GM23338 (cell line): Measurements from ENCODE around the gene TMEM60. TPM values are rescaled to one million over a fixed set of nuclear protein-coding genes. Genes with fewer than 3 reads are reported as not detected.

Experiments
- ATAC-seq: fragments of 200-7000 bp; cut with Tn5 transposase; 3 replicates; pipeline ENCODE4 v1.9.1; 2020
- DNase-seq: peaks from one replicate; pipeline ENCODE4 v3.0.0-alpha.2; 2015; ENCODE audit warnings: low spot score
- H2AFZ ChIP-seq: fragments of 200-600 bp; sonication (generic); 2 replicates; pipeline ENCODE4 v1.8.0; 2016; ENCODE audit warnings: antibody characterized with exemption, mild to moderate bottlenecking, moderate library complexity
- H3F3A ChIP-seq: fragments of 200-600 bp; sonication (generic); replicated peaks from 2 replicates; pipeline ENCODE4 v1.8.0; 2017; ENCODE audit warnings: antibody characterized with exemption, mixed run types, low read depth
- H3K27ac ChIP-seq: fragments of 200-600 bp; sonication (generic); 2 replicates; pipeline ENCODE4 v1.6.1; 2016; ENCODE audit warnings: low read depth
- H3K27me3 ChIP-seq: fragments of 200-600 bp; sonication (generic); 2 replicates; pipeline ENCODE4 v1.8.0; 2016; ENCODE audit warnings: mild to moderate bottlenecking, mixed run types, moderate library complexity; ENCODE audit not compliant: insufficient read depth
- H3K36me3 ChIP-seq: fragments of 200-600 bp; sonication (generic); 2 replicates; pipeline ENCODE4 v1.8.0; 2016; ENCODE audit warnings: mild to moderate bottlenecking; ENCODE audit not compliant: insufficient read depth
- H3K4me1 ChIP-seq: fragments of 200-600 bp; sonication (generic); 2 replicates; pipeline ENCODE4 v1.8.0; 2016; ENCODE audit warnings: mild to moderate bottlenecking, moderate library complexity; ENCODE audit not compliant: insufficient read depth
- H3K4me2 ChIP-seq: fragments of 200-600 bp; sonication (generic); 2 replicates; pipeline ENCODE4 v1.7.1; 2017; ENCODE audit warnings: mixed run types
- H3K4me3 ChIP-seq: fragments of 200-600 bp; sonication (generic); 2 replicates; pipeline ENCODE4 v1.6.1; 2016; ENCODE audit warnings: mixed run types
- H3K79me2 ChIP-seq: fragments of 200-600 bp; sonication (generic); replicated peaks from 2 replicates; pipeline ENCODE4 v1.8.0; 2017; ENCODE audit warnings: mild to moderate bottlenecking; ENCODE audit not compliant: insufficient read depth
- H3K9me2 ChIP-seq: fragments of 200-600 bp; sonication (generic); 2 replicates; pipeline ENCODE4 v1.8.0; 2017; ENCODE audit not compliant: insufficient read depth
- H4K20me1 ChIP-seq: fragments of 200-600 bp; sonication (generic); replicated peaks from 2 replicates; pipeline ENCODE4 v1.8.0; 2017; ENCODE audit warnings: mild to moderate bottlenecking; ENCODE audit not compliant: insufficient read depth
- H3K27ac Mint-ChIP-seq: 2 replicates; pipeline ENCODE4 v1.8.0; 2020; ENCODE audit warnings: inconsistent platforms, mild to moderate bottlenecking, moderate library complexity, mixed read lengths
- H3K27me3 Mint-ChIP-seq: 3 replicates; pipeline ENCODE4 v1.8.0; 2022; ENCODE audit warnings: low read depth, mild to moderate bottlenecking, moderate library complexity, mixed read lengths, inconsistent platforms; ENCODE audit not compliant: insufficient read depth, poor library complexity
- H3K36me3 Mint-ChIP-seq: 3 replicates; pipeline ENCODE4 v1.8.0; 2021; ENCODE audit warnings: low read depth, mild to moderate bottlenecking, inconsistent platforms, moderate library complexity, mixed read lengths
- H3K4me1 Mint-ChIP-seq: 3 replicates; pipeline ENCODE4 v1.8.0; 2020; ENCODE audit warnings: mild to moderate bottlenecking, inconsistent platforms, mixed read lengths
- H3K4me3 Mint-ChIP-seq: 3 replicates; pipeline ENCODE4 v1.8.0; 2021; ENCODE audit warnings: moderate library complexity, mild to moderate bottlenecking, inconsistent platforms, mixed read lengths
- H3K9me3 Mint-ChIP-seq: 3 replicates; pipeline ENCODE4 v1.8.0; 2020; ENCODE audit warnings: moderate library complexity, mild to moderate bottlenecking, inconsistent platforms, mixed read lengths
- CREB1 ChIP-seq: fragments of 250-450 bp; sonication (Bioruptor Pico); IDR thresholded peaks from 2 replicates; pipeline ENCODE4 v1.5.0; 2020; ENCODE audit warnings: low read depth, mild to moderate bottlenecking, moderate library complexity
- JUNB ChIP-seq: IDR thresholded peaks from one replicate; pipeline ENCODE4 v1.6.1; 2016; ENCODE audit warnings: antibody characterized with exemption; ENCODE audit not compliant: unreplicated experiment
- NANOG ChIP-seq: IDR thresholded peaks from 2 replicates; pipeline ENCODE4 v1.6.1; 2016; ENCODE audit warnings: antibody characterized with exemption, borderline replicate concordance
- STAT1 ChIP-seq: IDR thresholded peaks from one replicate; pipeline ENCODE4 v1.6.1; 2016; ENCODE audit warnings: antibody characterized with exemption; ENCODE audit not compliant: unreplicated experiment
- ZNF114 ChIP-seq: fragments of 250-450 bp; sonication (Bioruptor Pico); IDR thresholded peaks from 2 replicates; pipeline ENCODE4 v1.5.0; 2020; ENCODE audit warnings: mild to moderate bottlenecking, moderate library complexity
- polyA plus RNA-seq: library from polyadenylated mRNA; unstranded; fragments of >200 nt; fragmentation: Nextera tagmentation; extraction: Ambion mirVana; gene quantifications from 2 replicates; pipeline ENCODE4 v1.2.1, GENCODE V29; 2016
- total RNA-seq: library from RNA; depleted of rRNA; stranded (reverse); fragments of >200 nt; shearing (Covaris generic); gene quantifications from 2 replicates; pipeline ENCODE4 v1.2.3, GENCODE V29; 2014
- TF ChIP-seq, protein P1 (sequence below), 2 experiments: fragments of 200-600 bp in 1 of 2; sonication (generic) in 1 of 2; conservative IDR thresholded peaks; 2 replicates each; pipeline versions ENCODE4 v1.5.1 to v1.6.1; 2016 to 2017; ENCODE audit warnings: antibody characterized with exemption in 2 of 2, low read depth in 2 of 2, mild to moderate bottlenecking in 2 of 2, moderate library complexity in 1 of 2
- TF ChIP-seq, protein P2 (sequence below): IDR thresholded peaks from 2 replicates; pipeline ENCODE4 v1.6.1; 2016; ENCODE audit warnings: antibody characterized with exemption
- TF ChIP-seq, protein P3 (sequence below): IDR thresholded peaks from one replicate; pipeline ENCODE4 v1.6.1; 2018; ENCODE audit warnings: antibody characterized with exemption; ENCODE audit not compliant: unreplicated experiment

The TMEM60 gene
- total and polyA plus RNA-seq, 2 experiments from 2014 or later = 29.5 to 68.2 TPM

DNA sequence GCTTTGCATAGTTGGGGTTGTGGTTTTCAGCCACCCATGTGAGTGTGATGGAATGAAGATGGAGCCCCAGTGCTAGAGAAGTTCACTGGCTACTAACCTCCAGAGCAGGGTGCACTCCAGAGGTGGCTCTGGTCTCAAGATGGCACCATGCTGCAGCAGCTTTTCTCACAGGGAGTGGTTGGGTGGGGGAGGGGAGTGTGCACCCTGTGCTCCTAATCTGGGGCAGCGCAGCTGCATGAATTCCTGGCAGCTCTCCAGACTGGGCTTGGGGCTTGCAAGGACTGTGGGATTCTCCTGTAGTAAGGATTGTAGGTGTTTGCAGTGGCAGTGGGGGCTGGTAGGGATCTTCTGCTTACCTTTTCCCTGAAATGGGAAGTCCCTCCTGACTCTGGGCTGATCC is 24.0 kb upstream of the TMEM60 start:
- Histone ChIP-seq H3K36me3 (peaks cover 7% of the 10 kb centered on the region), H3K79me2 (peaks cover 51% of the 10 kb centered on the region), H3K9me2 (no peaks in the 10 kb centered on the region), H3K4me1 (no peaks in the 10 kb centered on the region), H4K20me1 (no peaks in the 10 kb centered on the region), H3K4me3 (no peak overlapping the region), H2AFZ (no peak overlapping the region), H3K27ac (no peak overlapping the region), H3K4me2 (no peak overlapping the region), H3F3A (no peaks in the 10 kb centered on the region), H3K27me3 (no peaks in the 10 kb centered on the region)
- TF ChIP-seq, protein P1, sequence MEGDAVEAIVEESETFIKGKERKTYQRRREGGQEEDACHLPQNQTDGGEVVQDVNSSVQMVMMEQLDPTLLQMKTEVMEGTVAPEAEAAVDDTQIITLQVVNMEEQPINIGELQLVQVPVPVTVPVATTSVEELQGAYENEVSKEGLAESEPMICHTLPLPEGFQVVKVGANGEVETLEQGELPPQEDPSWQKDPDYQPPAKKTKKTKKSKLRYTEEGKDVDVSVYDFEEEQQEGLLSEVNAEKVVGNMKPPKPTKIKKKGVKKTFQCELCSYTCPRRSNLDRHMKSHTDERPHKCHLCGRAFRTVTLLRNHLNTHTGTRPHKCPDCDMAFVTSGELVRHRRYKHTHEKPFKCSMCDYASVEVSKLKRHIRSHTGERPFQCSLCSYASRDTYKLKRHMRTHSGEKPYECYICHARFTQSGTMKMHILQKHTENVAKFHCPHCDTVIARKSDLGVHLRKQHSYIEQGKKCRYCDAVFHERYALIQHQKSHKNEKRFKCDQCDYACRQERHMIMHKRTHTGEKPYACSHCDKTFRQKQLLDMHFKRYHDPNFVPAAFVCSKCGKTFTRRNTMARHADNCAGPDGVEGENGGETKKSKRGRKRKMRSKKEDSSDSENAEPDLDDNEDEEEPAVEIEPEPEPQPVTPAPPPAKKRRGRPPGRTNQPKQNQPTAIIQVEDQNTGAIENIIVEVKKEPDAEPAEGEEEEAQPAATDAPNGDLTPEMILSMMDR (conservative IDR thresholded peaks at IDR 0.05; ENCODE audit: low read depth in 2 of 2) = no peak
- no peak for TF ChIP-seq NANOG
- no peaks in the 10 kb centered on the region for H3K4me1 Mint-ChIP-seq
- no peak overlapping the region for H3K27ac Mint-ChIP-seq
- H3K9me3 Mint-ChIP-seq = peaks cover 46% of the 10 kb centered on the region
- peaks cover 48% of the 10 kb centered on the region for H3K36me3 Mint-ChIP-seq
- H3K4me3 Mint-ChIP-seq = no peak overlapping the region
- ATAC-seq (no peak), DNase-seq (no peak)
- peaks cover 4% of the 10 kb centered on the region for H3K27me3 Mint-ChIP-seq

DNA sequence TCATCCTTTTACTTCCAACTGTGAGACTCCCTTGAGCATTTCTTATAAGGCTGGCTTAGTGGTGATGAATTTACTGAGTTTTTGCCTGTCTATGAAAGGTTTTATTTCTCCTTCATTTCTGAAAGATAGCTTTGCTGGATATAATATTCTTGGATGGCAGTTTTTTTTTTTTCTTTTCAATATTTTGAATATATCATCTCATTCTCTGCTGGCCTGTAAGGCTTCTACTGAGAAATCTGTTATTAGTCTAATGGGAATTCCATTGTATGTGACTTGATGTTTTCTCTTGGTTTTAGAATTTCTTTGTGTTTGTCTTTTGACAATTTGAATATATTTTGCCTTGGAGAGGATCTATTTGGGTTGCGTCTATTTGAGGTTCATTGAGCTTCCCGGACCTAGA is 22.7 kb upstream of the TMEM60 start:
- Histone ChIP-seq H3K4me2 (no peak overlapping the region), H3K79me2 (peaks cover 51% of the 10 kb centered on the region), H3K27ac (no peak overlapping the region), H3K9me2 (no peaks in the 10 kb centered on the region), H3K4me3 (no peak overlapping the region), H3K27me3 (no peaks in the 10 kb centered on the region), H3F3A (no peaks in the 10 kb centered on the region), H3K4me1 (no peaks in the 10 kb centered on the region), H4K20me1 (no peaks in the 10 kb centered on the region), H2AFZ (no peak overlapping the region), H3K36me3 (peaks cover 7% of the 10 kb centered on the region)
- peaks cover 57% of the 10 kb centered on the region for H3K36me3 Mint-ChIP-seq
- DNase-seq = no peak
- no peak overlapping the region for H3K4me3 Mint-ChIP-seq
- H3K27me3 Mint-ChIP-seq = peaks cover 4% of the 10 kb centered on the region
- no peak overlapping the region for H3K27ac Mint-ChIP-seq
- H3K4me1 Mint-ChIP-seq = no peaks in the 10 kb centered on the region
- ATAC-seq = no peak
- peaks cover 51% of the 10 kb centered on the region for H3K9me3 Mint-ChIP-seq
- TF ChIP-seq, protein P2, sequence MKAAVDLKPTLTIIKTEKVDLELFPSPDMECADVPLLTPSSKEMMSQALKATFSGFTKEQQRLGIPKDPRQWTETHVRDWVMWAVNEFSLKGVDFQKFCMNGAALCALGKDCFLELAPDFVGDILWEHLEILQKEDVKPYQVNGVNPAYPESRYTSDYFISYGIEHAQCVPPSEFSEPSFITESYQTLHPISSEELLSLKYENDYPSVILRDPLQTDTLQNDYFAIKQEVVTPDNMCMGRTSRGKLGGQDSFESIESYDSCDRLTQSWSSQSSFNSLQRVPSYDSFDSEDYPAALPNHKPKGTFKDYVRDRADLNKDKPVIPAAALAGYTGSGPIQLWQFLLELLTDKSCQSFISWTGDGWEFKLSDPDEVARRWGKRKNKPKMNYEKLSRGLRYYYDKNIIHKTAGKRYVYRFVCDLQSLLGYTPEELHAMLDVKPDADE = no peak

DNA sequence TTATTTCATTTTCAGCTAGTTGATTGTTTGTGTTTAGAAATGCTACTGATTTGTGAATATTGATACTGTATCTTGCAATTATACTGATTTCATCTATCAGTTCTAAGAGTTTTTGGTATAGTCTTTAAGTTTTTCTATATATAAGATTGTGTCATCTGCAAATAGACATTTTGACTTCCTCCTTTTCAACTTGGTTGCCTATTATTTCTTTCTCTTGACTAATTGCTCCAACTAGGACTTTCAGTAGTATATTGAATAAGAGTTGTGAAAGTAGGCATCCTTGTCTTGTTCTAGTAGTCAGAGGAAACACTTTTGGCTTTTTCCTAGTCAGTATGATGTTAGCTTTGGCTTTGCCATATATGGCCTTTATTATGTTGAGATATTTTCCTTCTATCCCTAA is 20.8 kb upstream of the TMEM60 start:
- TF ChIP-seq, protein P2 = no peak
- no peak for TF ChIP-seq STAT1
- TF ChIP-seq, protein P3, sequence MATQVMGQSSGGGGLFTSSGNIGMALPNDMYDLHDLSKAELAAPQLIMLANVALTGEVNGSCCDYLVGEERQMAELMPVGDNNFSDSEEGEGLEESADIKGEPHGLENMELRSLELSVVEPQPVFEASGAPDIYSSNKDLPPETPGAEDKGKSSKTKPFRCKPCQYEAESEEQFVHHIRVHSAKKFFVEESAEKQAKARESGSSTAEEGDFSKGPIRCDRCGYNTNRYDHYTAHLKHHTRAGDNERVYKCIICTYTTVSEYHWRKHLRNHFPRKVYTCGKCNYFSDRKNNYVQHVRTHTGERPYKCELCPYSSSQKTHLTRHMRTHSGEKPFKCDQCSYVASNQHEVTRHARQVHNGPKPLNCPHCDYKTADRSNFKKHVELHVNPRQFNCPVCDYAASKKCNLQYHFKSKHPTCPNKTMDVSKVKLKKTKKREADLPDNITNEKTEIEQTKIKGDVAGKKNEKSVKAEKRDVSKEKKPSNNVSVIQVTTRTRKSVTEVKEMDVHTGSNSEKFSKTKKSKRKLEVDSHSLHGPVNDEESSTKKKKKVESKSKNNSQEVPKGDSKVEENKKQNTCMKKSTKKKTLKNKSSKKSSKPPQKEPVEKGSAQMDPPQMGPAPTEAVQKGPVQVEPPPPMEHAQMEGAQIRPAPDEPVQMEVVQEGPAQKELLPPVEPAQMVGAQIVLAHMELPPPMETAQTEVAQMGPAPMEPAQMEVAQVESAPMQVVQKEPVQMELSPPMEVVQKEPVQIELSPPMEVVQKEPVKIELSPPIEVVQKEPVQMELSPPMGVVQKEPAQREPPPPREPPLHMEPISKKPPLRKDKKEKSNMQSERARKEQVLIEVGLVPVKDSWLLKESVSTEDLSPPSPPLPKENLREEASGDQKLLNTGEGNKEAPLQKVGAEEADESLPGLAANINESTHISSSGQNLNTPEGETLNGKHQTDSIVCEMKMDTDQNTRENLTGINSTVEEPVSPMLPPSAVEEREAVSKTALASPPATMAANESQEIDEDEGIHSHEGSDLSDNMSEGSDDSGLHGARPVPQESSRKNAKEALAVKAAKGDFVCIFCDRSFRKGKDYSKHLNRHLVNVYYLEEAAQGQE = no peak
- no peak for TF ChIP-seq CREB1 (CRISPR knock-in tag)
- TF ChIP-seq JUNB = no peak
- no peak for TF ChIP-seq NANOG
- TF ChIP-seq ZNF114 (CRISPR knock-in tag) = no peak
- ATAC-seq = no peak

More for the DNA sequence above, 20.8 kb upstream of the TMEM60 start:
- H3K4me2 ChIP-seq = no peak overlapping the region
- no peak overlapping the region for H3K4me3 Mint-ChIP-seq
- no peaks in the 10 kb centered on the region for H4K20me1 ChIP-seq
- H3F3A ChIP-seq = no peaks in the 10 kb centered on the region
- H3K79me2 ChIP-seq = peaks cover 36% of the 10 kb centered on the region
- no peaks in the 10 kb centered on the region for H3K4me1 ChIP-seq
- no peaks in the 10 kb centered on the region for H3K4me1 Mint-ChIP-seq
- peaks cover 47% of the 10 kb centered on the region for H3K9me3 Mint-ChIP-seq
- H2AFZ ChIP-seq = no peak overlapping the region
- peaks cover 55% of the 10 kb centered on the region for H3K36me3 Mint-ChIP-seq
- H3K4me3 ChIP-seq = no peak overlapping the region
- DNase-seq = no peak
- H3K9me2 ChIP-seq = no peaks in the 10 kb centered on the region
- H3K36me3 ChIP-seq = peaks cover 7% of the 10 kb centered on the region
- no peak overlapping the region for H3K27ac Mint-ChIP-seq
- no peak overlapping the region for H3K27ac ChIP-seq
- H3K27me3 ChIP-seq = no peaks in the 10 kb centered on the region
- peaks cover 4% of the 10 kb centered on the region for H3K27me3 Mint-ChIP-seq
